T-helper 2 cell treated with Interferon-gamma antibody and Interleukin-4, amounts not matched to agents 100 ng/mL and 5 ng/mL, for 36 hours (primary cell): ENCODE measurements around the gene LILRA6. TPM values are rescaled to one million over a fixed set of nuclear protein-coding genes. Genes with fewer than 3 reads are reported as not detected.
"Not testable (repeated sequence)": the region's sequence is repeated elsewhere in the genome, so short reads cannot be mapped to it uniquely, and the experiment has no call there.

ENCODE experiments used
- intact Hi-C: fragments of 100-400 bp; cut with micrococcal nuclease; formaldehyde crosslinking; loops from one replicate; pipeline ENCODE4 v1.15.1; 2023
- total RNA-seq: library from RNA; stranded (reverse); gene quantifications from 2 replicates; pipeline ENCODE4 v1.2.3, GENCODE V29; 2022

The LILRA6 gene
- total RNA-seq, 1 donor from 2014 or later: 0.20 TPM

- intact Hi-C loops: no loop called here
Measured at GRCh38 chr19:54207983-54208783, 34.4 kb downstream of the LILRA6 start.

DNA sequence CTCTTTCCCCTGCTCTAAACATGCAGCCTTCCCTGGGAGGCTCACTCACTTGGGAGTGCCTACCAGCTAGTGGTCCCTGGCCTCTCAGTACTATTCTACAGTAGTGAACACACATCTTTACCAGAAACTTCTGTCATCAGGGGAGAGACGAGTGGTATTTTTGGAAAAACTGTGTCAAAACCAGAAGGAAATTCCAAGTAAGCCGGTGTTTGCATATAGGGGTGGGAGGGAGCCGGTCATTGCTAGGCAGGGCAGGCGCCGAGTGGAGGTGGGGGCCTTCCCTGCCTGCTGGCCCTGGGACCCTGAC is 35.0 kb downstream of the LILRA6 start:
- intact Hi-C loops: no loop called here

DNA sequence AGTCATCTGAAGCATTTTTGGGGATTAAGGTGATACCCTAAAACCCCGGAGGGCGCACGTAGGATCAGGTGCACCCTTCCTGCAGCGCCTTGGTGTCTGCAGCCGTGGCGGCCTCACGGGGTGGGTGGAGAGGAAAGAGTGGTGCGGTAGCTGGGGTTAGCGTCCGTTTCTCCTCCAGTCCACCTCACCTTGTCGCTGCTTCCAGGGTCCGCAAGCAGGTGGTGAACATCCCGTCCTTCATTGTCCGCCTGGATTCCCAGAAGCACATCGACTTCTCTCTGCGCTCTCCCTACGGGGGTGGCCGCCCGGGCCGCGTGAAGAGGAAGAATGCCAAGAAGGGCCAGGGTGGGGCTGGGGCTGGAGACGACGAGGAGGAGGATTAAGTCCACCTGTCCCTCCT is 35.4 kb downstream of the LILRA6 start:
- intact Hi-C loops: not testable (repeated sequence)

DNA sequence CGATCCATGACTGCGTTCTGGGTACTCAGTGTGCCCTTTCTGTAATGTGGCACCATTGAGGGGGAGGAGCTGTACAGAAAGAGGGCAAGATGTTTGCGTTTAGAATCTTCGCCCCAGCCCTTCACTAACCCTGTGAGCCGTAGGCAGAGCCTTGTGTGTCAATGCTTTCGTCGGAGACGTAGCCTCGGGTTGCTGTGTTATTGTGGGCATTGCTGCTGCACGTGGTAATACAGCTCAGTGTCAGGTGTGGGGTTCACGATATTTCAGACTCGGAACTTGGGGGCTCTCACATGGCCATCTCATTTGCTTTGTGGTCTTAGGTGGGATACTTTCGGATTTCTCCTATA is 35.8 kb downstream of the LILRA6 start:
- intact Hi-C loops: no loop called here

GRCh38 chr19:54206030-54206830 is 36.4 kb downstream of the LILRA6 start:
- intact Hi-C loops: no loop called here

DNA sequence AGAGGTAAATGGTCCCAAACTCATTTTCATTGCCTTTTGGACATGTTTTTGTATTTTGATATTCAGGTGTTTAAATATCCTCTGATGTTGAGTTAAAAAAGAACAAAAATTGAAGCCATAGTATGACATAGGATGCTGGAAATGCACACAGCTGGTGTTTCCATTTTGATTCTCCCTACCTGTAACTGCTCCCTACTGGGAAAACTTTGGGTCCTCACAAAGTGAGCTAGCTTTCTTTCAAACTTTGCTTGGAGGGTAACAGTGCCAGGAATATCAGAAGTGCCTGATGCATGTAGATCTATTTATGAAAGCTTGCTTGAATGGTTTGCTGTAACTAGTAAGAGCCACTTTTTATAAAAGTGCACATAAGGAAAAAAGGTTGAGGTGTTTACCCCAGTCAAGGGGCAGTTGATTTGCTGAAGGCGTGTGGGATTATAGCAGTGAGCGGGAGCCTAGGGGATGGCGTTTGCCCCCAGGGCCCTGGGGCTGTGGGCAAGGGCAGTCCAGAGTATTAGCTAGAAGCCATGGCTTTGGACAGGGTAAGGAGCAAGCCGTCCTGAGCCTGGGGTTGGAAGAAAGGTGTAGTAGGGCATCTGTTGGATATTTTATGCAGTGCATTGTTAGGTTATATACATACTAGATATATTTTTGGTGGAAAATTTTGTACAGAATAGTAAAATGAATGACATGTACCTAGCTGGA is 37.7 kb downstream of the LILRA6 start:
- intact Hi-C loops: no loop called here

GRCh38 chr19:54203151-54203611 is 39.4 kb downstream of the LILRA6 start:
- intact Hi-C loops: no loop called here

DNA sequence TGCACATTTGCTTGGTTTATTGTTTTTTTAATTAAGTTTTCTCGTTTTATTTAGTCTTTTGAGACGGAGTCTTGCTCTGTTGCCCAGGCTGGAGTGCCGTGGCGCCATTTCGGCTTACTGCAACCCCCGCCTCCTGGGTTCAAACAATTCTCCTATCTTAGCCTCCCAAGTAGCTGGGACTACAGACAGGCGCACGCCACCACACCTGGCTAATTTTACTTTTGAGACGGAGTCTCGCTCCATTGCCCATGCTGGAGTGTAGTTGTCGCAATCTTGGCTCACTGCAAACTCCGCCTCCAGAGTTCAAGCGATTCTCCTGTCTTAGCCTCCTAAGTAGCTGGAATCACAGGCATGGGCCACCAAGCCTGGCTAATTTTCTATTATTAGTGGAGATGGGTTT is 40.6 kb downstream of the LILRA6 start:
- intact Hi-C loops: loop anchor here (1.0 to 2.0 kb wide), 4 partner anchors 8 to 87 kb away; partner anchors contain the start of genes CNOT3, LENG1, PRPF31 and TFPT

DNA sequence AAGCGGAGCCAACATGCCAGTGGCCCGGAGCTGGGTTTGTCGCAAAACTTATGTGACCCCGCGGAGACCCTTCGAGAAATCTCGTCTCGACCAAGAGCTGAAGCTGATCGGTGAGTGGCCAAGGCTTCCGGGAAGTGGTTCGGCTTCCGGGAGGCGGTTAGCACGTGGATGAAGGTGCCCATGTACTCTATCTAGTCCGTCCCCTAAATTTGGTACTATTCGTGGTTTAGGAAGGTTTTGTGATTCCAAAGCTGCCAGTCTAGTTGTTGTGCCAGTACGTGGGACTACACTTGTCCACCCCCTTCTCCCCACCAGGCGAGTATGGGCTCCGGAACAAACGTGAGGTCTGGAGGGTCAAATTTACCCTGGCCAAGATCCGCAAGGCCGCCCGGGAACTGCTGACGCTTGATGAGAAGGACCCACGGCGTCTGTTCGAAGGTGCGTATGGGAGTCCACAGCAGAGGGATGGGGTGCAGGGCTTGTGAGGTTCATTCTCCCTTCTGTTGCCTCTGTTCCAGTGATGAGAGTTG is 41.4 kb downstream of the LILRA6 start:
- intact Hi-C loops: loop anchor here (1.0 to 2.0 kb wide), 4 partner anchors 9 to 86 kb away; partner anchors contain the start of genes CNOT3, LENG1, PRPF31 and TFPT

DNA sequence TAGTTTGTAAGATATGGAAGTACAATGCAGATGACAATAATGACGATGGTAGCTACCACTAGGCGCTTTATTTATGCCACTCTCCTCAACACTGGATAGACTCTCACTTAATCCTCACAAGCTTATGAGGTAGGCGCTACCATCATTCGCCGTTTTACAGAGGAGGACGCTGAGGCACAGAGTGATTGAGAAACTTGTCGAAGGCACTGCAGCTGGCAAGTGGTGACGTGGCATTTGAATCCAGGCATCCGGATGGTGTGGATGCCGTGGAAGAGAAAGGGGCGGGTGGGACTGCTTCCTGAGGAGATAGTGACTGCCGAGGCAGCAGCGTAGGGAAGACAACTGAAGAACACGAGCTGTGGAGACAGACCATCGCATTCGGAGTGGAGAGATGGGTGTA is 43.2 kb downstream of the LILRA6 start:
- intact Hi-C loops: no loop called here

DNA sequence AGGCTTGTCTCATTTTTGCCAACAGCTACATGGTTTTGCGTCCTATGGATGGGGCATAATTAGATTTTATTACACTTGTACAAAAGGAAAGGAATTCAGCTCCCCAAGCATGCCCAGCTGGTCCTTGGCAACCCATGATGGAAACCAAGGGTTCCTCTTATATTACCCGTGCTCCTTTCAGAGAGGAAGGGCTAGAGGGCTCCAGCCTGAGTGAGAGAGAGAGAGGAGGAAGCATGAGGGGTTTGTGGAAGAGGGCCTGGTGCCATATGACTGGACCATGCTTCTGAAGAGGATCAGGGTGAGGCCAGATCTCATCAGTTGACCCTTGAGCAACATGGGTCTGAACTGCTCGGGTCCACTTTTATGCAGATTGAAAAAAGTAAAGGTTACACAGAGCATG is 45.5 kb downstream of the LILRA6 start:
- intact Hi-C loops: no loop called here

GRCh38 chr19:54196536-54196935 is 46.1 kb downstream of the LILRA6 start:
- intact Hi-C loops: no loop called here

DNA sequence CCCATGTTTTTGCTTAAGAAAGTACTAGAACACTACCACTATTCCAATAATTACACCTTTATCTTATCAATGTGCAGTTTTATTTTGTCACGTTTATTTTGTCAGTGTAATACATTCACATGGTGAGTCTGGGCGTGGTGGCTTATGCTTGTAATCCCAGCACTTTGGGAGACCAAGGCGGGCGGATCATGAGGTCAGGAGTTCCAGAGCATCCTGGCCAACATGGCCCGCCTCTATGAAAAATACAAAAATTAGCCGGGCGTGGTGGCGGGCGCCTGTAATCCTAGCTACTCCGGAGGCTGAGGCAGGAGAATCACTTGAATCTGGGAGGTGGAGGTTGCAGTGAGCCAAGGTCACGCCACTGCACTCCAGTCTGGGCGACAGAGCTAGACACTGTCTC is 48.1 kb downstream of the LILRA6 start:
- intact Hi-C loops: not testable (repeated sequence)

DNA sequence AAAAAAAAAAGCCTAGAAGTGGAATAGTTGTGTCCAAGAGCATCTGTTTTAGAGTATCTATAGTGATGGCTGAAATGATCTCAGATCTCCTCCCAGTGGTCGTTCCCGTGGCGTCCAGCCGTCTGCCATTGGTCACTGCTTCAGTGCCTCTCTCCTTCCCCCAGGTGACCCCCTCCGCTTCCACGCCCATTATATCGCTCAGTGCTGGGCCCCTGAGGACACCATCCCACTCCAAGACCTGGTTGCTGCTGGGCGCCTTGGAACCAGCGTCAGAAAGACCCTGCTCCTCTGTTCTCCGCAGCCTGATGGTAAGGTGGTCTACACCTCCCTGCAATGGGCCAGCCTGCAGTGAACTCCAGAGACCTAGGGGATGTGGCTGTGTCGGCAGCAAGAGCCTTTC is 49.6 kb downstream of the LILRA6 start:
- intact Hi-C loops: no loop called here

DNA sequence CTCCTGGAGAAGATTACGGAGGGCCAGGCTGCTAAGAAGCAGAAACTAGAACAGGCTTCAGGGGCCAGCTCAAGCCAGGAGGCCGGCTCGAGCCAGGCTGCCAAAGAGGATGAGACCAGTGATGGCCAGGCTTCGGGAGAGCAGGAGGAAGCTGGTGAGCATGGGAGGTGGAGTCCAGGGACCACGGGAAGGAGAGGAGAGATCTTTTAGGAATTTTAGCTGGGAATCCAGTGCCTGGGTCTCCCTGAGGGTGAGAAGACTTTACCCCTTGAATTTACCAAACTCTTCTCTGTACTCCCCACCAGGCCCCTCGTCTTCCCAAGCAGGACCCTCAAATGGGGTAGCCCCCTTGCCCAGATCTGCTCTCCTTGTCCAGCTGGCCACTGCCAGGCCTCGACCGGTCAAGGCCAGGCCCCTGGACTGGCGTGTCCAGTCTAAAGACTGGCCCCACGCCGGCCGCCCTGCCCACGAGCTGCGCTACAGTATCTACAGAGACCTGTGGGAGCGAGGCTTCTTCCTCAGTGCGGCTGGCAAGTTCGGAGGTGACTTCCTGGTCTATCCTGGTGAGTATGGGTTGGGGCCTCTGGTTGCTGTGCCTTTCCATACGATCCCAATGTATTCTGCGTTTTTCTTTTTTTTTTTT is 50.7 kb downstream of the LILRA6 start:
- intact Hi-C loops: no loop called here

- intact Hi-C loops: no loop called here
Measured at GRCh38 chr19:54191011-54191810, 51.4 kb downstream of the LILRA6 start, which contains the start of gene TSEN34. Gene TSEN34 (plus strand): TSS chr19:54191308. CDS start chr19:54191365, 57 bp downstream.

DNA sequence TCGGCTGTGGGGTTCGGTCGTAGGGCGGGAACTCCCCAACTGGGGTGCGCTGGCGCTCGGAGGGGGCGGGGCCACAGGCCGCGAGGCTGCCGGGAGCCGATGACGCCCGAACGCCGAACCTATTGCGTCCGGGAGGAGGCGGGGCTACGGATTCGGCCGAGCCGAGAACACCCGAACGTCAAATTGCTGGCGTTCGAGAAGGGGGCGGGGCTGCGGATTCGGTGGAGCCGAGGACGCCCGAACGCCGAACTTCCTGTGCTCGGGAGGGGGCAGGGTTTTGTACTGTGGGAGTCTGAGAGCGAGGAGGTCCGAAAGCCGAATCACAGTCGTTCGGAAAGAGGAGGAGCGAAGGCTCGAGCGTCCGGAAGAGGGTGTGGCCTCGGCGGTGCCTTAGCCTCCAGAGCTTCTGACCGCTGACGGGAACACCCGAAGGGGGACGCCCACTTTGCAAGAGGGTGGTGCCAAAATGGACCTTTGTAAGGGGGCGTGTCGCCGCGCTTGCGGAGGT is 52.0 kb downstream of the LILRA6 start:
- intact Hi-C loops: loop anchor here (1.0 kb wide), 4 partner anchors 10 to 88 kb away; partner anchors contain the start of genes CNOT3, NDUFA3 and RPS9

GRCh38 chr19:54189735-54190502 is 52.7 kb downstream of the LILRA6 start:
- intact Hi-C loops: loop anchor here (1.0 kb wide), 8 partner anchors 10 to 323 kb away; partner anchors contain the start of genes CNOT3, LENG1, LENG9 and MYADM
